Smooth muscle cell (in vitro differentiated cells): ENCODE results near the gene ENDOU. TPM values are rescaled to one million over a fixed set of nuclear protein-coding genes. Genes with fewer than 3 reads are reported as not detected.

Experiments used
- DNase-seq: peaks from one replicate; lab custom pipeline; 2025; ENCODE audit not compliant: unreplicated experiment; lab: John Stamatoyannopoulos, UW
- H2AFZ ChIP-seq: fragments of 200-600 bp; sonication (generic); 2 replicates; pipeline ENCODE4 v1.6.0; 2016; ENCODE audit warnings: antibody characterized with exemption, low read depth, mild to moderate bottlenecking
- H3F3A ChIP-seq: fragments of 200-600 bp; sonication (generic); 2 replicates; pipeline ENCODE4 v1.6.0; 2017; ENCODE audit warnings: antibody characterized with exemption, low read depth
- H3K27ac ChIP-seq: fragments of 200-600 bp; sonication (generic); 2 replicates; pipeline ENCODE4 v1.5.1; 2016; ENCODE audit warnings: low read depth, mild to moderate bottlenecking
- H3K27me3 ChIP-seq: fragments of 200-600 bp; sonication (generic); 2 replicates; pipeline ENCODE4 v1.6.1; 2016; ENCODE audit warnings: low read depth, mild to moderate bottlenecking
- H3K36me3 ChIP-seq: fragments of 200-600 bp; sonication (generic); 2 replicates; pipeline ENCODE4 v1.5.1; 2016; ENCODE audit warnings: low read depth
- H3K4me1 ChIP-seq: fragments of 200-600 bp; sonication (generic); 2 replicates; pipeline ENCODE4 v1.5.1; 2016; ENCODE audit warnings: low read depth
- H3K4me2 ChIP-seq: fragments of 200-600 bp; sonication (generic); 2 replicates; pipeline ENCODE4 v1.6.0; 2016; ENCODE audit warnings: mild to moderate bottlenecking
- H3K4me3 ChIP-seq: fragments of 200-600 bp; sonication (generic); 2 replicates; pipeline ENCODE4 v1.5.1; 2016; ENCODE audit warnings: mild to moderate bottlenecking
- H3K79me2 ChIP-seq: fragments of 200-600 bp; sonication (generic); 2 replicates; pipeline ENCODE4 v1.6.0; 2016; ENCODE audit warnings: low read depth, mild to moderate bottlenecking
- H3K9ac ChIP-seq: fragments of 200-600 bp; sonication (generic); 2 replicates; pipeline ENCODE4 v1.6.0; 2016; ENCODE audit warnings: low read depth
- H3K9me3 ChIP-seq: fragments of 200-600 bp; sonication (generic); replicated peaks from 2 replicates; pipeline ENCODE4 v1.5.1; 2016; ENCODE audit warnings: low read depth
- H4K20me1 ChIP-seq: fragments of 200-600 bp; sonication (generic); 2 replicates; pipeline ENCODE4 v1.6.0; 2016; ENCODE audit warnings: low read depth
- CTCF ChIP-seq: fragments of 200-600 bp; sonication (generic); IDR thresholded peaks from 2 replicates; pipeline ENCODE4 v1.5.1; 2017; ENCODE audit warnings: borderline replicate concordance, mild to moderate bottlenecking, antibody characterized with exemption; ENCODE audit not compliant: insufficient read depth, poor library complexity, severe bottlenecking
- WGBS: methylation state at CpG from one replicate; pipeline ENCODE4 v1.1.7; 2016; ENCODE audit warnings: low lambda C conversion rate; 5-methylcytosine and 5-hydroxymethylcytosine counted together
- polyA plus RNA-seq: library from polyadenylated mRNA; unstranded; fragments of >200 nt; fragmentation: Nextera tagmentation; extraction: Ambion mirVana; gene quantifications from 2 replicates; pipeline ENCODE4 v1.2.1, GENCODE V29; 2016
- total RNA-seq: library from RNA; depleted of rRNA; stranded (reverse); fragments of >200 nt; gene quantifications from 2 replicates; pipeline ENCODE4 v1.2.3, GENCODE V29; 2014

The ENDOU gene
- total and polyA plus RNA-seq, 2 experiments from 2014 or later, result 0.47 to 5.1 TPM

DNA sequence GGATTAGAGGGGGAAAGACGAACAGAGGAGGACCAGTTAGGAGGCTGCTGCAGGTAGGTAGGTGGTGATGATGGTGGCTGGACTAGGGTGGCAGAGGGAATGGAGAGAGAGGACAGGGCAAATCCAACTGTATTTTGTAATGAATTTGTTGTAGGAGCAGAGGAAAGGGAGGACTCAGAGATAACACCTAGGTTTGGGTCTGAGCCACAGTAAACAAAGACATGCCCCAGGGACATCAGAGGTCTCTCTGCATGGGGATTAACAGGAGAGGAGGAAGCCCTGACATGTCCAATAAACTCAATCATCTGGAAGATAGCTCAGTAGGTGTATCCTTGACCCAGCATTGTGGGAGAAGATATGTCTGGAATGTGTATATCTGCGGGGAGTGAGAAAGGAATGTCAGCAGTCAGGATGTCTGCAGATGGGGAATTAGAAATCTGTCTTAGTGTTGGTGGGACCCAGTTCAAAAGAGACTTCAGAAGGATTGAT, 43.1 kb upstream of the ENDOU start:
- H3K27me3 ChIP-seq, result no peaks in the 10 kb centered on the region
- H3K4me1 ChIP-seq, result peaks cover 4% of the 10 kb centered on the region
- no peaks in the 10 kb centered on the region for H3K79me2 ChIP-seq
- H3K4me3 ChIP-seq, result no peak overlapping the region
- no peak overlapping the region for H3K27ac ChIP-seq
- H3K9ac ChIP-seq, result no peak overlapping the region
- no peaks in the 10 kb centered on the region for H4K20me1 ChIP-seq
- H3K9me3 ChIP-seq, result no peaks in the 10 kb centered on the region
- no peak overlapping the region for H2AFZ ChIP-seq
- peak overlapping the region; percentile 40 for H3K4me2 ChIP-seq
- H3F3A ChIP-seq, result no peaks in the 10 kb centered on the region
- no peak for TF ChIP-seq CTCF
- 52% methylated on average over 2 of the region's 2 CpGs for WGBS
- DNase-seq, result no peak
- no peaks in the 10 kb centered on the region for H3K36me3 ChIP-seq

DNA sequence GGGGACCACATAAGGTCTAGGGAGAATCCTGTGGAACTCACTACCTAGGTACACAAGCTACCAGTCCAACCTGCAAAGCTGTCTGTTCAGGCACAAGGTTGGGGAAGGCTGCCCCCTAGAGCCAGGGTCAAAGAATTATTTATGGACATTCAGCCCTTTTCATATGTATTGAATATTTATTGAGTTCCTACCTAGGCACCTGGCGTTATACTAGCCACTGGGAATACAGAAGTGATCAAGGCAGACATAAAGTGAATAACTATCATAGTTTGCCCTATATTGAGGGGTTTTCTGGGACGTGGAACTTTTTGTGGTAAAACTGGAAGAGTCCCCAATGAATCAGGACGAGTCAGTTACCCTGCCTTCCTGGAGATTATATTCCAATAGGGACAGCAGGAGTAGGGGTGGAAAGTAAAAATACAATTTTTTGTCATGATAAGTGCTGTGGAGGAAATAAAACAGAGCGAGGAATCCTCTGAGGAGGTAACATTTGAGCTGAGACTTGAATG, 42.0 kb upstream of the ENDOU start:
- TF ChIP-seq CTCF, result peak; percentile 38
- no peak for DNase-seq
- no peaks in the 10 kb centered on the region for H3K9me3 ChIP-seq
- no peaks in the 10 kb centered on the region for H3K27me3 ChIP-seq
- H2AFZ ChIP-seq, result no peak overlapping the region
- H3K79me2 ChIP-seq, result no peaks in the 10 kb centered on the region
- no peaks in the 10 kb centered on the region for H3F3A ChIP-seq
- H3K4me3 ChIP-seq, result no peak overlapping the region
- no peaks in the 10 kb centered on the region for H4K20me1 ChIP-seq
- no peak overlapping the region for H3K27ac ChIP-seq
- 56% methylated on average over 4 of the region's 4 CpGs for WGBS
- H3K4me1 ChIP-seq, result peaks cover 4% of the 10 kb centered on the region
- no peaks in the 10 kb centered on the region for H3K36me3 ChIP-seq
- no peak overlapping the region for H3K4me2 ChIP-seq
- no peak overlapping the region for H3K9ac ChIP-seq

GRCh38 chr12:47766502-47767215, 41.4 kb upstream of the ENDOU start:
- H3K4me1 ChIP-seq, result peaks cover 4% of the 10 kb centered on the region

More at GRCh38 chr12:47766502-47767215, 41.4 kb upstream of the ENDOU start:
- no peak overlapping the region for H3K27ac ChIP-seq
- no peaks in the 10 kb centered on the region for H3K9me3 ChIP-seq
- no peak overlapping the region for H3K9ac ChIP-seq
- TF ChIP-seq CTCF, result no peak
- H2AFZ ChIP-seq, result no peak overlapping the region
- H4K20me1 ChIP-seq, result no peaks in the 10 kb centered on the region
- no peaks in the 10 kb centered on the region for H3F3A ChIP-seq
- no peaks in the 10 kb centered on the region for H3K36me3 ChIP-seq
- no peaks in the 10 kb centered on the region for H3K79me2 ChIP-seq
- WGBS, result 74% methylated on average over 5 of the region's 5 CpGs
- H3K4me2 ChIP-seq, result no peak overlapping the region
- no peaks in the 10 kb centered on the region for H3K27me3 ChIP-seq
- H3K4me3 ChIP-seq, result no peak overlapping the region
- no peak for DNase-seq
